ENCODE measurements around the gene TMEM119.
"Not testable (repeated sequence)": the region's sequence is repeated elsewhere in the genome, so short reads cannot be mapped to it uniquely, and the experiment has no call there.

Gene TMEM119

DNA sequence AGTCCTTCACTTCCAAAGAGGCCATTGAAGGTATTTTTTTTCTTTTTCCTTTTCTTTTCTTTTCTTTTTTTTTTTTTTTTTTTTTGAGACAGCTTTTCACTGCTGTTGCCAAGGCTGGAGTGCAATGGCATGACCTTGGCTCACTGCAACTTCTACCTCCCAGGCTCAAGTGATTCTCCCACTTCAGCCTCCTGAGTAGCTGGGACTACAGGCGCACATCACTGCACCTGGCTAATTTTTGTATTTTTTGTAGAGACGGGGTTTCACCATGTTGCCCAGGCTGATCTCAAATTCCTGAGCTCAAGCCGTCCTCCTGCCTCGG lies 21.0 kb upstream of the TMEM119 start:
- H2BK5ac ChIP-seq (ENCODE audit: low read length); H2AK5ac ChIP-seq (ENCODE audit: low read length); H3K18ac ChIP-seq (ENCODE audit: low read length); H3K9ac ChIP-seq (ENCODE audit: low read length); H4K8ac ChIP-seq (ENCODE audit: low read depth, low read length); H4K5ac ChIP-seq (ENCODE audit: low read length); H3K79me1 ChIP-seq (ENCODE audit: low read length); H2BK120ac ChIP-seq (ENCODE audit: low read depth, low read length); H3K27me3 ChIP-seq (ENCODE audit: insufficient read depth, low read length, poor library complexity); H3K4me3 ChIP-seq (ENCODE audit: low read length); H3K36me3 ChIP-seq (ENCODE audit: control insufficient read depth, insufficient read depth, low read length); H3K56ac ChIP-seq (ENCODE audit: low read length); H2BK15ac ChIP-seq (replicated peaks; ENCODE audit: low read depth); DNase-seq; H3K79me2 ChIP-seq (ENCODE audit: control insufficient read depth, insufficient read depth, low read length); H3K4me2 ChIP-seq (ENCODE audit: low read length); H3K23ac ChIP-seq (ENCODE audit: low read length); H3K27ac ChIP-seq (ENCODE audit: low read depth, low read length); H3K4me1 ChIP-seq (ENCODE audit: control insufficient read depth, low read depth, low read length); H3K4ac ChIP-seq (ENCODE audit: low read depth, low read length): not testable (repeated sequence)
- no CpG with 5 or more reads among the region's 4 CpGs for WGBS (ENCODE audit: extremely low coverage, insufficient coverage, low lambda C conversion rate)

DNA sequence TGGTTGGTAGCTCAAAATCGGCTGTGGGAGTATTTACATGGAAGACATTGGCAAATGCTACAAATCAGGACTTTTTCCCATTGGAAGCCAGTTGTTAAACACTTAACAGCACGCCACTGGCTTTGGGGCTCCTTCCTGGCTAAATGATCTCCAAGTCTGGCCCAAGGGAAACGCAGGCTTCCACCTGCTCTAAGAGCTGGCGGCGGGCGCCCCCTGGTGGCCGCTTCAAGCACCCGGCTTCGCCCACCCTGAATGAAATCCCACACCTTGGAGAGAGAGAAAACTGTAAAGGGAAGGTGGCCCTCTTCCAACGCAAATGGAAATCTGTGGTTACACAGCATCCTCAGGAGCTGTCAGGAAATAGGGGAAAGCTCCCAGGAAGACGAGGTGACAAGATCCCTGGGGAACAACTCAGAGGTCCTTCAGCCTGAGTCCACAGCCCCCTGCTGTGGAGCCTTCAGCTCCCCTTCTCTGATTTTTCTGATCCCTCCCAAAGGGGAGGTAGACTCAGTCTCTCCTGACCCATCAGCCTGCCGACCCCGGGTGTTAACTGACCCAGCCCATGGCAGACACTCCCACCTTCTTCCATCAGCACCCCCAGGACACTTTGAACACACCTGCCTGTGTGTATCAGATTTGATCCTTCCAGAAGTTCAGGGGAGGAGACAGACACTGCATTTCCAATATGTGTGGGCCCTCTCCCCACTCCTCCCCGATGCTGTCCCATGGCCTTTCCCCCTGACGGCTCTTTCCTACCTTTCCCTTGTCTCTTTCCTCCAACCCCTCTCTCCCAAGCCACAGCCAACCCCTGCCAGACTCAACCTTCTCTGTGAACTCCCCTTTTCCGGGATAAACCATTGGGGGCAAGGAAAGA lies 20.4 kb upstream of the TMEM119 start:
- Histone ChIP-seq H2AK5ac (ENCODE audit: low read length) (no peak overlapping the region), H3K4me1 (ENCODE audit: control insufficient read depth, low read depth, low read length) (no peaks in the 10 kb centered on the region), H2BK15ac (replicated peaks; ENCODE audit: low read depth) (no peak overlapping the region), H3K36me3 (ENCODE audit: control insufficient read depth, insufficient read depth, low read length) (no peaks in the 10 kb centered on the region), H3K4ac (ENCODE audit: low read depth, low read length) (no peak overlapping the region), H3K4me2 (ENCODE audit: low read length) (no peak overlapping the region), H3K27ac (ENCODE audit: low read depth, low read length) (no peak overlapping the region), H3K56ac (ENCODE audit: low read length) (no peak overlapping the region), H4K5ac (ENCODE audit: low read length) (no peak overlapping the region), H3K79me1 (ENCODE audit: low read length) (no peaks in the 10 kb centered on the region), H3K9ac (ENCODE audit: low read length) (no peak overlapping the region), H3K79me2 (ENCODE audit: control insufficient read depth, insufficient read depth, low read length) (no peaks in the 10 kb centered on the region), H4K8ac (ENCODE audit: low read depth, low read length) (no peak overlapping the region), H3K4me3 (ENCODE audit: low read length) (no peak overlapping the region), H2BK5ac (ENCODE audit: low read length) (no peak overlapping the region), H2BK120ac (ENCODE audit: low read depth, low read length) (no peak overlapping the region), H3K18ac (ENCODE audit: low read length) (no peak overlapping the region), H3K27me3 (ENCODE audit: insufficient read depth, low read length, poor library complexity) (no peaks in the 10 kb centered on the region), H3K23ac (ENCODE audit: low read length) (no peak overlapping the region)
- no CpG with 5 or more reads among the region's 16 CpGs for WGBS (ENCODE audit: extremely low coverage, insufficient coverage, low lambda C conversion rate)
- peak; percentile 88 for DNase-seq

DNA sequence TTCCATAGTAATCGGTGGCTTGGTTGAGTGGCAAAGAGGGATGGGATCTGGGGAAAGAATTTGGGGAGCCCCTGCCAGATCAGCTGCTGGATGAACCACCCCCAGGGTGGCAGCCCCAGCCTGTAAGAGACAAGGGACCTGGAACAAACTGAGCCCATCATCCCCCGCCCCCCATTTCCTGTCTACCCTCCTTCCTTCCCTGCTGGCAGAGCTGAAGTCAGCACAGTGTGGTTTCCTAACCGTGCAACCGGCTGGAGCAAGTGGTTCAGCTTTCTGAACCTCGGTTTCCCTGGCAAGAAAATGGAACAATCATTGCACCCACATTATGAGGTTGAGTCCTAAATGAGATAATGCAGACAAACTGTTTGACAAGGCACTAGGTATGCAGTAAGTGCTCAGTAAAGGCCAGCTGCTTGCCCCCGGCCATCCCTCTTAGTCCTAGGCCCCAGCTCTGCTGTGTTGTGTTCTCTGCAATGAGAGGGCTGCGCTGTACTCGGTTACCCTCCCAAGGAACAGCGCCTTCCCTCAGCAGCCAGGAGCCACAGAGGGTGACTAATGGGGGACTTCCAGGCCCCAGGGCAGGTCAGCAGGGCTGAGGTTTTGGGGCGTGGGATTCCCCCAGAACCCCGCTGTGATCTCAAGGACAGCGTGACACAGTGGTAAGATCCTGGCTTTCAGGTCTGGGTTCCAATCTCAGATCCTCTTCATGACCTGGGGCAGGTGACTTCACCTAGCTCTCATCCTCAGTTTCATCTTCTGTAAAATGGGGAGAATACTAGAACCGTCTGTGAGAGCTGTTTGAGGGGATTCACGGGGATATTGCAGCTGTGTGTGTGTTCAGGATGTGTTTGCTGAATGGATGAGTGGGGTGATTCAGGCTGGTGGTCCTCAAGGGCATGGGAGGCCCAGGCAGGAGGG lies 19.3 kb upstream of the TMEM119 start:
- WGBS (ENCODE audit: extremely low coverage, insufficient coverage, low lambda C conversion rate), result no CpG with 5 or more reads among the region's 14 CpGs
- no peak overlapping the region for H3K27ac ChIP-seq (ENCODE audit: low read depth, low read length)

DNA sequence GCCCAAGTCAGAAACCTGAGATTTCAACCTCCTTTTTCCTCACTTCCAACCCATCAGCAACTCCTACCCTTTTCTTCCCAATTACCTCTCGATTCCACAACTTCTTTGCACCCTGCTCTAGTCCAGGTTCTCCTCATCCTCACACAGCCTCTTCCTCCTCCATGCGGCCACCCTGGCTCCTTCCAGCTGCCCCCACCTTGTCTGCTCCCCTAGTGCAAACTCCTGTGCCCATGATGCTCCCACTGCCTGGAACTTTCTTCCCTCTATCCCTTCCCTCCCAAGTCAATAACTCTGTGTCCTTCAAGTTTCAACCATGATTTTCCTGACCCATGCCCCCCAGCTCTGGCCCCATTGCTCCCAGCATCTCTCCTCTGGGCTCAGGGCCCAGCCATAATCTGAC lies 18.5 kb upstream of the TMEM119 start:
- H3K23ac ChIP-seq (ENCODE audit: low read length), result no peak overlapping the region
- no peak overlapping the region for H2BK15ac ChIP-seq (replicated peaks; ENCODE audit: low read depth)
- no peak overlapping the region for H3K4ac ChIP-seq (ENCODE audit: low read depth, low read length)
- no peaks in the 10 kb centered on the region for H3K4me1 ChIP-seq (ENCODE audit: control insufficient read depth, low read depth, low read length)
- no peak overlapping the region for H2AK5ac ChIP-seq (ENCODE audit: low read length)
- no peak overlapping the region for H3K27ac ChIP-seq (ENCODE audit: low read depth, low read length)
- no peaks in the 10 kb centered on the region for H3K79me2 ChIP-seq (ENCODE audit: control insufficient read depth, insufficient read depth, low read length)
- WGBS (ENCODE audit: extremely low coverage, insufficient coverage, low lambda C conversion rate), result 100% methylated on average over 1 of the region's 2 CpGs
- no peak overlapping the region for H4K5ac ChIP-seq (ENCODE audit: low read length)
- DNase-seq, result no peak
- no peak overlapping the region for H3K18ac ChIP-seq (ENCODE audit: low read length)
- H3K56ac ChIP-seq (ENCODE audit: low read length), result no peak overlapping the region
- no peak overlapping the region for H3K4me3 ChIP-seq (ENCODE audit: low read length)
- H4K8ac ChIP-seq (ENCODE audit: low read depth, low read length), result no peak overlapping the region
- no peak overlapping the region for H3K4me2 ChIP-seq (ENCODE audit: low read length)
- no peak overlapping the region for H2BK5ac ChIP-seq (ENCODE audit: low read length)
- no peak overlapping the region for H3K9ac ChIP-seq (ENCODE audit: low read length)
- no peaks in the 10 kb centered on the region for H3K27me3 ChIP-seq (ENCODE audit: insufficient read depth, low read length, poor library complexity)
- no peaks in the 10 kb centered on the region for H3K36me3 ChIP-seq (ENCODE audit: control insufficient read depth, insufficient read depth, low read length)
- no peak overlapping the region for H2BK120ac ChIP-seq (ENCODE audit: low read depth, low read length)
- H3K79me1 ChIP-seq (ENCODE audit: low read length), result no peaks in the 10 kb centered on the region

More for the DNA sequence above, 19.3 kb upstream of the TMEM119 start:
- Histone ChIP-seq H2AK5ac (ENCODE audit: low read length) (no peak overlapping the region), H3K4me2 (ENCODE audit: low read length) (no peak overlapping the region), H2BK15ac (replicated peaks; ENCODE audit: low read depth) (no peak overlapping the region), H3K79me2 (ENCODE audit: control insufficient read depth, insufficient read depth, low read length) (no peaks in the 10 kb centered on the region), H3K4ac (ENCODE audit: low read depth, low read length) (no peak overlapping the region), H3K56ac (ENCODE audit: low read length) (no peak overlapping the region), H3K4me3 (ENCODE audit: low read length) (no peak overlapping the region), H4K8ac (ENCODE audit: low read depth, low read length) (no peak overlapping the region), H4K5ac (ENCODE audit: low read length) (no peak overlapping the region), H3K18ac (ENCODE audit: low read length) (no peak overlapping the region), H3K4me1 (ENCODE audit: control insufficient read depth, low read depth, low read length) (no peaks in the 10 kb centered on the region), H3K36me3 (ENCODE audit: control insufficient read depth, insufficient read depth, low read length) (no peaks in the 10 kb centered on the region), H3K79me1 (ENCODE audit: low read length) (no peaks in the 10 kb centered on the region), H3K23ac (ENCODE audit: low read length) (no peak overlapping the region), H2BK120ac (ENCODE audit: low read depth, low read length) (no peak overlapping the region), H3K27me3 (ENCODE audit: insufficient read depth, low read length, poor library complexity) (no peaks in the 10 kb centered on the region), H3K9ac (ENCODE audit: low read length) (no peak overlapping the region), H2BK5ac (ENCODE audit: low read length) (no peak overlapping the region)
- no peak for DNase-seq

DNA sequence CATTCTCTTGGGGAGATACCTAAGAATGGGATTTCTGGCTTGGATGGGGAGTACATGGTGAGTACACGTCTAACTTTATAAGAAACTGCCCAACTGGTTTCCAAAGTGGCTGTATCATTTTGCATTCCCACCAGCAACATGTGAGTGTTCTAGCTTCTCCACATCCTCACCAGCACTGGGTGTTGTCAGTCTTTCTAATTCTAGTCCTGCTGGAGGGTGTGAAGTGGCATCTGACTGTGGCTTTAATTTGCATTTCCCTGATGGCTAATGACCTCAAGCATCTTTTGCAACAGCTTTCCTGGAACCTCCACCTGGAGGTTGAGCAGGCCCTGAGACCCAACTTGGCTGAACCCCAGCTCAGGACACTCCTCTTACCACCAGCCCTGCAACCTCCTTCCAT lies 18.0 kb upstream of the TMEM119 start:
- Histone ChIP-seq H3K4me2 (ENCODE audit: low read length) (no peak overlapping the region), H2BK15ac (replicated peaks; ENCODE audit: low read depth) (no peak overlapping the region), H2AK5ac (ENCODE audit: low read length) (no peak overlapping the region), H2BK120ac (ENCODE audit: low read depth, low read length) (no peak overlapping the region), H3K56ac (ENCODE audit: low read length) (no peak overlapping the region), H3K79me2 (ENCODE audit: control insufficient read depth, insufficient read depth, low read length) (no peaks in the 10 kb centered on the region), H3K23ac (ENCODE audit: low read length) (no peak overlapping the region), H4K8ac (ENCODE audit: low read depth, low read length) (no peak overlapping the region), H3K27me3 (ENCODE audit: insufficient read depth, low read length, poor library complexity) (no peaks in the 10 kb centered on the region), H3K4me3 (ENCODE audit: low read length) (no peak overlapping the region), H3K79me1 (ENCODE audit: low read length) (no peaks in the 10 kb centered on the region), H4K5ac (ENCODE audit: low read length) (no peak overlapping the region), H3K36me3 (ENCODE audit: control insufficient read depth, insufficient read depth, low read length) (no peaks in the 10 kb centered on the region), H3K18ac (ENCODE audit: low read length) (no peak overlapping the region), H3K9ac (ENCODE audit: low read length) (no peak overlapping the region), H3K4me1 (ENCODE audit: control insufficient read depth, low read depth, low read length) (no peaks in the 10 kb centered on the region), H3K4ac (ENCODE audit: low read depth, low read length) (no peak overlapping the region), H3K27ac (ENCODE audit: low read depth, low read length) (no peak overlapping the region), H2BK5ac (ENCODE audit: low read length) (no peak overlapping the region)
- WGBS (ENCODE audit: extremely low coverage, insufficient coverage, low lambda C conversion rate), result no CpG with 5 or more reads among the region's 1 CpG
- DNase-seq, result no peak

All from mesendoderm (in vitro differentiated cells).